ENCODE results near the gene NDNF. TPM values are rescaled to one million over a fixed set of nuclear protein-coding genes. Genes with fewer than 3 reads are reported as not detected.

The NDNF gene
- total RNA-seq, 1 experiment from 2014 or later = 0.22 TPM

DNA sequence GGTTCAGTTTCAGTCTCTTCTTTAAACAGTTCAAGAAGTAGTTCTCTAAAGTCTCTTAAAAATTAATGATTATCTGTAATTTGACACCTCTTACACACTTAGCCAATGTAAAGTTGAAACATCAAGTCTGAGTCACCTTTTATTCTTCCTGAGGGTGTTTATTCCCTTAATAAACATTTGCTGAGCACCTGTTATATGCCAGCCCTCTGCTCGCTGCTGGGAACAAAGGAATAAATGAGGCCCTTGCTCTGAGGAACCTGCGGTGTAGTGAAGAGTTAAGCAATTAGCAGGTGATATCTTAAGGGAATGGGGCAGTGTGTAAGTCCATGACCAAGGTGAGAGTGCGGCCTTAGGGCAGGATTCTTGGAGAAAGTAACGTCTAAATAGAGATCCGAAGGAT is 5.2 kb upstream of the NDNF start:
- RAD21 ChIA-PET (ENCODE audit: low non-redundant PET in 1 of 2, low total read pairs in 2 of 2, uncharacterized antibody in 2 of 2, unreplicated experiment in 2 of 2) = no interaction called here
- no peak overlapping the region for H3K9ac ChIP-seq (ENCODE audit: low read length)
- ATAC-seq (no peak), DNase-seq (ENCODE audit: low read depth, low spot score) (no peak)
- BruUV-seq (replicated peaks) = no TSS peak
- no peaks in the 10 kb centered on the region for H3K9me2 ChIP-seq (ENCODE audit: insufficient read depth)
- no peaks in the 10 kb centered on the region for H3K79me2 ChIP-seq (ENCODE audit: insufficient read depth, low read length)
- POLR2A ChIA-PET = no interaction called here
- H4K20me1 ChIP-seq (ENCODE audit: insufficient read depth) = no peaks in the 10 kb centered on the region
- CTCF ChIA-PET = no interaction called here
- no peaks in the 10 kb centered on the region for H3K36me3 ChIP-seq (ENCODE audit: control insufficient read depth in 1 of 2, insufficient read depth in 2 of 2, low read length in 2 of 2)
- TF ChIP-seq ZNF274 (IDR thresholded peaks at IDR 0.05; ENCODE audit: low read depth, low read length) (no peak), YY1 (IDR thresholded peaks at IDR 0.05; ENCODE audit: extremely low read depth, insufficient replicate concordance, low read depth, low read length) (no peak), SP1 (IDR thresholded peaks at IDR 0.05; ENCODE audit: low read depth) (no peak), EGR1 (IDR thresholded peaks at IDR 0.05; ENCODE audit: low read depth) (no peak), EZH2 (IDR thresholded peaks at IDR 0.05) (no peak), EZH2phosphoT487 (IDR thresholded peaks at IDR 0.05; ENCODE audit: borderline replicate concordance) (no peak), CBX3 (IDR thresholded peaks at IDR 0.05; ENCODE audit: low read depth) (no peak), SRF (IDR thresholded peaks at IDR 0.05; ENCODE audit: low read depth) (no peak), POLR2A (IDR thresholded peaks at IDR 0.05; ENCODE audit: borderline replicate concordance, extremely low read depth, insufficient read depth, insufficient read length) (no peak), CEBPB (IDR thresholded peaks at IDR 0.05; ENCODE audit: low read depth) (no peak), FOSL1 (IDR thresholded peaks at IDR 0.05; ENCODE audit: low read depth) (no peak), ZFX (IDR thresholded peaks at IDR 0.05) (no peak), RAD21 (IDR thresholded peaks at IDR 0.05; ENCODE audit: low read depth) (no peak), SIN3A (IDR thresholded peaks at IDR 0.05; ENCODE audit: low read depth) (no peak), TCF7L2 (IDR thresholded peaks at IDR 0.05; ENCODE audit: borderline replicate concordance, extremely low read depth, insufficient read depth, insufficient read length) (no peak)
- TF ChIP-seq, protein P1, sequence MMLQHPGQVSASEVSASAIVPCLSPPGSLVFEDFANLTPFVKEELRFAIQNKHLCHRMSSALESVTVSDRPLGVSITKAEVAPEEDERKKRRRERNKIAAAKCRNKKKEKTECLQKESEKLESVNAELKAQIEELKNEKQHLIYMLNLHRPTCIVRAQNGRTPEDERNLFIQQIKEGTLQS (IDR thresholded peaks at IDR 0.05) = no peak
- TF ChIP-seq, protein P2, sequence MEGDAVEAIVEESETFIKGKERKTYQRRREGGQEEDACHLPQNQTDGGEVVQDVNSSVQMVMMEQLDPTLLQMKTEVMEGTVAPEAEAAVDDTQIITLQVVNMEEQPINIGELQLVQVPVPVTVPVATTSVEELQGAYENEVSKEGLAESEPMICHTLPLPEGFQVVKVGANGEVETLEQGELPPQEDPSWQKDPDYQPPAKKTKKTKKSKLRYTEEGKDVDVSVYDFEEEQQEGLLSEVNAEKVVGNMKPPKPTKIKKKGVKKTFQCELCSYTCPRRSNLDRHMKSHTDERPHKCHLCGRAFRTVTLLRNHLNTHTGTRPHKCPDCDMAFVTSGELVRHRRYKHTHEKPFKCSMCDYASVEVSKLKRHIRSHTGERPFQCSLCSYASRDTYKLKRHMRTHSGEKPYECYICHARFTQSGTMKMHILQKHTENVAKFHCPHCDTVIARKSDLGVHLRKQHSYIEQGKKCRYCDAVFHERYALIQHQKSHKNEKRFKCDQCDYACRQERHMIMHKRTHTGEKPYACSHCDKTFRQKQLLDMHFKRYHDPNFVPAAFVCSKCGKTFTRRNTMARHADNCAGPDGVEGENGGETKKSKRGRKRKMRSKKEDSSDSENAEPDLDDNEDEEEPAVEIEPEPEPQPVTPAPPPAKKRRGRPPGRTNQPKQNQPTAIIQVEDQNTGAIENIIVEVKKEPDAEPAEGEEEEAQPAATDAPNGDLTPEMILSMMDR (IDR thresholded peaks at IDR 0.05 in 2 of 3, conservative IDR thresholded peaks at IDR 0.05 in 1 of 3; ENCODE audit: borderline replicate concordance in 1 of 3, insufficient read depth in 1 of 3, low read depth in 2 of 3, low read length in 2 of 3) = no peak
- TF ChIP-seq, protein P3, sequence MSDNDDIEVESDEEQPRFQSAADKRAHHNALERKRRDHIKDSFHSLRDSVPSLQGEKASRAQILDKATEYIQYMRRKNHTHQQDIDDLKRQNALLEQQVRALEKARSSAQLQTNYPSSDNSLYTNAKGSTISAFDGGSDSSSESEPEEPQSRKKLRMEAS (IDR thresholded peaks at IDR 0.05) = no peak
- TF ChIP-seq, protein P4, sequence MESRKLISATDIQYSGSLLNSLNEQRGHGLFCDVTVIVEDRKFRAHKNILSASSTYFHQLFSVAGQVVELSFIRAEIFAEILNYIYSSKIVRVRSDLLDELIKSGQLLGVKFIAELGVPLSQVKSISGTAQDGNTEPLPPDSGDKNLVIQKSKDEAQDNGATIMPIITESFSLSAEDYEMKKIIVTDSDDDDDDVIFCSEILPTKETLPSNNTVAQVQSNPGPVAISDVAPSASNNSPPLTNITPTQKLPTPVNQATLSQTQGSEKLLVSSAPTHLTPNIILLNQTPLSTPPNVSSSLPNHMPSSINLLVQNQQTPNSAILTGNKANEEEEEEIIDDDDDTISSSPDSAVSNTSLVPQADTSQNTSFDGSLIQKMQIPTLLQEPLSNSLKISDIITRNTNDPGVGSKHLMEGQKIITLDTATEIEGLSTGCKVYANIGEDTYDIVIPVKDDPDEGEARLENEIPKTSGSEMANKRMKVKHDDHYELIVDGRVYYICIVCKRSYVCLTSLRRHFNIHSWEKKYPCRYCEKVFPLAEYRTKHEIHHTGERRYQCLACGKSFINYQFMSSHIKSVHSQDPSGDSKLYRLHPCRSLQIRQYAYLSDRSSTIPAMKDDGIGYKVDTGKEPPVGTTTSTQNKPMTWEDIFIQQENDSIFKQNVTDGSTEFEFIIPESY (IDR thresholded peaks at IDR 0.05; ENCODE audit: extremely low read depth, insufficient replicate concordance, low read length) = no peak
- H3K4me1 ChIP-seq (ENCODE audit: control insufficient read depth in 1 of 2, insufficient read depth in 2 of 2, low read length in 2 of 2) = 0 out of 4 replicates have a peak, but pooled peaks cover 0 to 3% of the 10 kb centered on the region in 2 experiments
- H3K27ac ChIP-seq (ENCODE audit: low read depth, low read length) = no peak overlapping the region
- intact Hi-C loops (cut with micrococcal nuclease) = no loop called here
- H3K27me3 ChIP-seq (ENCODE audit: insufficient read depth, low read length) = no peaks in the 10 kb centered on the region
- no peak overlapping the region for H2AFZ ChIP-seq (ENCODE audit: low read depth, low read length, poor library complexity, severe bottlenecking)
- H3K9me3 ChIP-seq (ENCODE audit: control insufficient read depth in 1 of 2, insufficient read depth in 1 of 2, low read depth in 1 of 2, low read length in 2 of 2) = no peaks in the 10 kb centered on the region
- H3K4me2 ChIP-seq (ENCODE audit: low read length) = no peak overlapping the region
- H3K4me3 ChIP-seq (replicated peaks in 1 of 2; ENCODE audit: low read depth in 1 of 2, low read length in 2 of 2) = no peak overlapping the region

Data from HCT116 (cell line).